Thyroid gland (tissue), 4 donors: ENCODE data around the gene ADGRD1.

Experiments
- CTCF ChIP-seq, 6 experiments: fragments of 200-600 bp in 3 of 6; fragments of 450-650 bp in 3 of 6; sonication (generic) in 3 of 6; IDR thresholded peaks; one replicate each; pipeline ENCODE4 v1.5.1; 2016 to 2019; ENCODE audit warnings: antibody characterized with exemption in 6 of 6, mild to moderate bottlenecking in 2 of 6, inconsistent platforms in 1 of 6, moderate library complexity in 1 of 6
- POLR2A ChIP-seq, 2 donors: fragments of 450-650 bp; IDR thresholded peaks; one replicate each; pipeline ENCODE4 v1.6.1; 2017; ENCODE audit warnings: antibody characterized with exemption in 2 of 2, mild to moderate bottlenecking in 2 of 2, moderate library complexity in 1 of 2

- TF ChIP-seq CTCF (IDR thresholded peaks at IDR 0.05), result no peak
- no peak for TF ChIP-seq POLR2A (IDR thresholded peaks at IDR 0.05)
Measured at GRCh38 chr12:131055093-131055465, 101.4 kb downstream of the ADGRD1 start.
